Colonic mucosa (tissue), 4 donors: ENCODE results near the gene SORL1-AS1.
A peak's percentile ranks its signal among the peaks of the same experiment; 100 is the strongest.

Source experiments
- DNase-seq: peaks from one replicate; pipeline ENCODE4 v3.0.0-alpha.2; 2020
- H3K27ac ChIP-seq: fragments of 200-600 bp; one replicate; pipeline ENCODE4 v1.8.0; 2021
- H3K27me3 ChIP-seq: fragments of 200-600 bp; one replicate; pipeline ENCODE4 v1.8.0; 2021
- H3K36me3 ChIP-seq: fragments of 200-600 bp; one replicate; pipeline ENCODE4 v1.8.0; 2021
- H3K4me1 ChIP-seq: fragments of 200-600 bp; one replicate; pipeline ENCODE4 v1.8.0; 2021; ENCODE audit warnings: mild to moderate bottlenecking
- H3K4me3 ChIP-seq: fragments of 200-600 bp; one replicate; pipeline ENCODE4 v1.8.0; 2021
- H3K9ac ChIP-seq, 2 donors: one replicate each; pipeline ENCODE4 v1.7.0; 2013; ENCODE audit warnings: control low read depth in 2 of 2, low read depth in 2 of 2, low read length in 2 of 2
- H3K9me3 ChIP-seq: fragments of 200-600 bp; one replicate; pipeline ENCODE4 v1.8.0; 2021
- CTCF ChIP-seq: fragments of 200-600 bp; IDR thresholded peaks from one replicate; pipeline ENCODE4 v1.8.0; 2022; ENCODE audit warnings: antibody characterized with exemption, mild to moderate bottlenecking
- intact Hi-C: fragments of 100-400 bp; cut with DNase I; formaldehyde crosslinking; loops from one replicate; pipeline ENCODE4 v1.14.1; 2022
- donor health status: healthy.
- donor health status: DM: no; HTN: no; CAD: no.
- donor health status: DM: no; HTN: no; CAD: no.

Gene SORL1-AS1

GRCh38 chr11:121452609-121453150 lies at the start of gene SORL1-AS1:
Gene SORL1-AS1, minus strand, starts transcription at chr11:121452967.
- no peaks in the 10 kb centered on the region for H3K4me1 ChIP-seq
- peak within 1 kb of the TSS; percentile 82 to 83 for H3K9ac ChIP-seq

GRCh38 chr11:121500717-121501116 lies 48.0 kb upstream of the SORL1-AS1 start:
- no peaks in the 10 kb centered on the region for H3K36me3 ChIP-seq
- no peak for TF ChIP-seq CTCF
- H3K4me1 ChIP-seq = no peaks in the 10 kb centered on the region
- no peak for DNase-seq
- H3K9me3 ChIP-seq = no peaks in the 10 kb centered on the region
- intact Hi-C loops = no loop called here
- H3K4me3 ChIP-seq = no peak overlapping the region
- H3K27me3 ChIP-seq = no peaks in the 10 kb centered on the region
- no peak overlapping the region for H3K9ac ChIP-seq
- H3K27ac ChIP-seq = no peak overlapping the region

More at GRCh38 chr11:121452609-121453150, at the start of gene SORL1-AS1:
- peak; percentile 56 for DNase-seq
- Histone ChIP-seq H3K9me3 (no peaks in the 10 kb centered on the region), H3K27me3 (no peaks in the 10 kb centered on the region), H3K4me3 (peak within 1 kb of the TSS; percentile 79), H3K36me3 (no peaks in the 10 kb centered on the region), H3K27ac (peak within 1 kb of the TSS; percentile 92)
- intact Hi-C loops = no loop called here
- no peak for TF ChIP-seq CTCF

- DNase-seq = no peak
- no peaks in the 10 kb centered on the region for H3K36me3 ChIP-seq
- no peak overlapping the region for H3K27ac ChIP-seq
- no peaks in the 10 kb centered on the region for H3K4me1 ChIP-seq
- H3K9me3 ChIP-seq = no peaks in the 10 kb centered on the region
- H3K9ac ChIP-seq = no peak overlapping the region
- intact Hi-C loops = no loop called here
- no peak overlapping the region for H3K4me3 ChIP-seq
- no peak for TF ChIP-seq CTCF
- no peaks in the 10 kb centered on the region for H3K27me3 ChIP-seq
These were observed 47.5 kb upstream of the SORL1-AS1 start for GRCh38 chr11:121500275-121500674.

- no peaks in the 10 kb centered on the region for H3K4me1 ChIP-seq
- H3K27me3 ChIP-seq = no peaks in the 10 kb centered on the region
- no peak for TF ChIP-seq CTCF
- no peak overlapping the region for H3K4me3 ChIP-seq
- no peak overlapping the region for H3K9ac ChIP-seq
- no peaks in the 10 kb centered on the region for H3K9me3 ChIP-seq
- H3K36me3 ChIP-seq = no peaks in the 10 kb centered on the region
- no peak for DNase-seq
- intact Hi-C loops = no loop called here
- no peak overlapping the region for H3K27ac ChIP-seq
These were observed 46.6 kb upstream of the SORL1-AS1 start for GRCh38 chr11:121499405-121499804.

- peak overlapping the region; percentile 43 for H3K27ac ChIP-seq
- no peaks in the 10 kb centered on the region for H3K4me1 ChIP-seq
- H3K9me3 ChIP-seq = no peaks in the 10 kb centered on the region
- DNase-seq = peak; percentile 29
- no peak for TF ChIP-seq CTCF
- no peak overlapping the region for H3K9ac ChIP-seq
- H3K4me3 ChIP-seq = no peak overlapping the region
- intact Hi-C loops = no loop called here
- no peaks in the 10 kb centered on the region for H3K27me3 ChIP-seq
- no peaks in the 10 kb centered on the region for H3K36me3 ChIP-seq
These were observed 44.6 kb upstream of the SORL1-AS1 start for GRCh38 chr11:121497176-121497998.
